ENCODE measurements around the gene VMAC.

GRCh38 chr19:5867201-5868136 is 37.2 kb upstream of the VMAC start:
- TF ChIP-seq CTCF (IDR thresholded peaks at IDR 0.05; ENCODE audit: insufficient read depth, low read depth, low read length) = no peak
- no peak for TF ChIP-seq EZH2 (IDR thresholded peaks at IDR 0.05; ENCODE audit: insufficient read depth, low read length)
